DMS 273 treated with DMSO at 0.1 percent for 48 hours (cell line): ENCODE data around the gene KDM2A.

Source experiments
- DNase-seq: peaks from one replicate; lab custom pipeline; 2025; lab: John Stamatoyannopoulos, UW

KDM2A gene

DNA sequence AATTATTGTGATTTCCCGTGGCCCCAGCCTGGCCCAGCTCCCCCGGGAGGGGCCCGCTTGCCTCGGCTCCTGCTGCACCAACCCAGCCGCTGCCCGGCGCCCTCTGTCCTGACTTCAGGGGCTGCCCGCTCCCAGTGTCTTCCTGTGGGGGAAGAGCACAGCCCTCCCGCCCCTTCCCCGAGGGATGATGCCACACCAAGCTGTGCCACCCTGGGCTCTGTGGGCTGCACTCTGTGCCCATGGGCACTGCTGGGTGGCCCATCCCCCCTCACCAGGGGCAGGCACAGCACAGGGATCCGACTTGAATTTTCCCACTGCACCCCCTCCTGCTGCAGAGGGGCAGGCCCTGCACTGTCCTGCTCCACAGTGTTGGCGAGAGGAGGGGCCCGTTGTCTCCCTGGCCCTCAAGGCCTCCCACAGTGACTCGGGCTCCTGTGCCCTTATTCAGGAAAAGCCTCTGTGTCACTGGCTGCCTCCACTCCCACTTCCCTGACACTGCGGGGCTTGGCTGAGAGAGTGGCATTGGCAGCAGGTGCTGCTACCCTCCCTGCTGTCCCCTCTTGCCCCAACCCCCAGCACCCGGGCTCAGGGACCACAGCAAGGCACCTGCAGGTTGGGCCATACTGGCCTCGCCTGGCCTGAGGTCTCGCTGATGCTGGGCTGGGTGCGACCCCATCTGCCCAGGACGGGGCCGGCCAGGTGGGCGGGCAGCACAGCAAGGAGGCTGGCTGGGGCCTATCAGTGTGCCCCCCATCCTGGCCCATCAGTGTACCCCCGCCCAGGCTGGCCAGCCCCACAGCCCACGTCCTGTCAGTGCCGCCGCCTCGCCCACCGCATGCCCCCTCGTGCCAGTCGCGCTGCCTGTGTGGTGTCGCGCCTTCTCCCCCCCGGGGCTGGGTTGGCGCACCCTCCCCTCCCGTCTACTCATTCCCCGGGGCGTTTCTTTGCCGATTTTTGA is 166.8 kb downstream of the KDM2A start:
- no peak for DNase-seq

DNA sequence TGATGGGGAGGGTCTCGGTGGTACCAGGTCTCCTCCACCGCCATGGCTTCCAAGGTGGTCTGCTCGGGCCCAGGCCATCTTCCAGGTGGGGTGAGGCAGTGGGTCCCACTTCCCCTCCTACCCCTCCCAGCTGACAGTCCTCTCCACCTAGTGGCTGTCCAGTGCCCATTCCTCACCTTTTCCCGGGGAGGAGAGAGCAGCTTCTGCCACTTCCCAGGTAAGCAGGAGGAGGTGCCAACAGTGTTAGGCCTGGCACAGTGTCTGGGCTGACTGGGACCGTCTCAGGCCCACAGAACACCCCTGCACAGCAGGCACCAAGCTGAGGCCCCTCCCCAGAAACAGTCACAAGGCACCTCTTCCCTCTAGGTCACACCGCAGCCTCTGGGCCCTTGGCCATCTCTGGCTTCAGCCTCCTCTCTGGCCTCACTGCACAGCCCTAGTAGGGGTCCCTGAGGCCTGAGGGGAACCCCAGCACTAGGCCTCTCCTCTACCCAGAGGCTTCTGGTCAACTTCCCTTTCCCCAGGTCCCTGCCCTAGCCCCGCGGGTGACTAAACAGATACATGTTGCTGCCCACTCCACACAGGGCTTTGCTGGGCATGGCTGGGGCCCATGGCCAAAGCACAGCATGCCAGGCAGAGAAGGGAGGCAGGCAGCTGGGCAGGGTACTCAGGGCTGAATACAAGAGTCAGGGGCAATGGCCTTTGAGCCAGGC is 167.7 kb downstream of the KDM2A start:
- no peak for DNase-seq

DNA sequence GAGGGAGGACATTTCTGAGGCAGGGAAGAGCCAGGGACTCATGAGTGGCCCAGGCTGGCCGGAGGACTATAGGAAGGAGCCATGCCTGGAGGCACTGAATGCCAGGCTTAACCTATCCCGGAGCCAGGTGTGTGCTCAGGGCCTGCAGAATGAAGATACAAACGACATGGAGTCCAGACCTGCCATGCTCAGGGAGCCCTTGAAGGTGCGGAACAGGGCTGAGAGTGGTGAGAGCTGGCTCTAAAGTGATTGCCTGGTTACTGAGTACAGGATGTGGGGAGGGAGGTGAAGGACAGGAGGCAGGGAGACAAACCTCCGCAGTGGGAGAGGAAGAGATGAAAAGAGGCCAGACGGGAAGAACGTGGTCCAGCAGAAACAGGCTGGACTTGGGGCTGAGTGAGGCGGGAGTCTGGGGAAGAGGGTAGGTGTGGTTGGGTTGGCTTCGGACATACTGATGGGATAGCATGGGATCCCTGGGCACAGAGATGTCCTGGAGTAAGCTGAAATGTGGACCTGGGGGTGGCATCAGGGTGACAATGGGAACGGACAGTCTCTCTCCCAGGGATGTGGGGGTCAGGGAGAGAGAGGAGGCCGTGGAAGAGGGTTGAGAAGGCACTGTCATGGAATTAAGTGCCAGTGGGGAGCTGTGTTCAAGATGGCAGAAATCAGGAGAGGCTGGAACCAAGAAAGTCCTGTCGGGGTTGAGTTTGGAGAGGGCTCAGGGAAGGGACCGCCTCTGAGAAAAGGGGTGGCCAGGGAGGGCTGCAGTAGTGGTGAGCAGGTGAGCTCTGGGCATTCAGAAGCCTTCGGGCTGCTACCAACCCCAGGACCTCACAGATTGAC is 168.5 kb downstream of the KDM2A start:
- no peak for DNase-seq

DNA sequence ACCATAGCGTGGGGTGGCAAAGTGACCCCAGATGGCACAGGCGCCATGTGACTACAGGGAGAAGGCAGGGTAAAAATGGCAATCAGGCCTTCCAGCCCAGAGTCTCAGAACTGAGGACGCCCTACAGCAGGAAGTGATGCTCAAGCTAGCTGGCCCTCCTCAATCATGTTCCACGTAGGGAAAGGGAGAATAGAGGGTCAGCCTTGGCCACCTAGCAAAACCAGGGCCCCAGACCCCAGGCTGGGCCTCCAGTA is 169.1 kb downstream of the KDM2A start:
- no peak for DNase-seq

DNA sequence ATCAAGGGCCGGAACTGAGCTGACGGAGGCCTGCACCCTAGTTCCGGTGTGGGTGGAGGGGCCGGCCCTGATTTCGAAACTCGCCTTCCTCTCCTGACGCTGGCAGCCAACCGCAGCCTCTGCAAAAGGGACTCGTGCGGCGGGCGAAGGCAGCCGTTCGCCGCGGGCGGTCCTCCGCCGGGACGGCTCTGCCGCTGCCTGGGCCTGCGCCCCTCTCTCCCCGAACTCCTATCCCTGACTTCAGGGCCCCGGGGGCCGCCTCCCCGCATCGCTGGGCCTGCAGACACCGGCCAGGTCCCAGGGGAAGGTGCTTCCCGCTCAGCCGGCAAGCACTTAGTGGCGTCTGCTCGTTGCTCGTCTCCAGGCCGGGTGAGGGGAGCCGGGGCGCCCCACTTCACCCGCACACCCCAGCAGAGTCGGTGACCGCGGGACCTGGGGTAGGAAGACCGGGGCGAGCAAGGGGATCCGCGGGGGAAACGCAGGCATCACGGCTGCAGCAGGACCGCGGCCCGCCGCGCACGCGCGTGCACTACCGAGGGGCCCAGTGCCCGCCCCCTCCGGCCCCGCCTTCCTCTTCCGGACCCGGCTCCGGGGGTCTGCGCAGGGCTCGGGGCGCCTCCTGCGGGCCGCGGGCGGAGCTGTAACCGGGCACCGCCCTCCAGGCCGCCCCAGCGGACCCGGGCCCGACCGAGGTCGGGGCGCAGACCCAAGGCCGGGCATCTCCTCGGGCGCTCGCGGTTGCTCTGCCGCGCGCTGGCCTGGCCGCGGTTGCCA is 169.6 kb downstream of the KDM2A start:
- peak; percentile 31 for DNase-seq

DNA sequence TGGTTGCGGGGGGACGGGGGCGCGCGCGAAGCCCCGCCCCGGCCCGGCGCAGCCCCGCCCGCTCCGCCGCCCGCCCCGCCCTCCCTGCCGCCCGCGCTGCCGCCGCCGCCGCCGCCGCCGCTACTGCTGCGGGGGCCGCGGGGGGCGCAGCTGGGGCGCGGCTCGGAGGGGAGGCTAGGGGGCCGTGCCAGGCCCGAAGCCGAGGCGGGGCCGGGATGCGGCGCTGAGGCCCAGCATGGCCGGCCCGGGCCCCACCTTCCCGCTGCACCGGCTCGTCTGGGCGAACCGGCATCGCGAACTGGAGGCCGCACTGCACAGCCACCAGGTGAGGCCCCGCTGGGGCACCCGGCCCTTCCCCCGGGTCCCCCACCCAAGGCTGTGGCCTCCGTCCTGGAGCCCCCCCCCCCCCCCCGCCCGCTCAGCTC is 170.2 kb downstream of the KDM2A start, which contains the start of gene ANKRD13D:
Gene ANKRD13D, plus strand, starts transcription at position 78 of the 425 bp plus-strand sequence. Its CDS starts 158 bp downstream, at position 236.
- DNase-seq: no peak

DNA sequence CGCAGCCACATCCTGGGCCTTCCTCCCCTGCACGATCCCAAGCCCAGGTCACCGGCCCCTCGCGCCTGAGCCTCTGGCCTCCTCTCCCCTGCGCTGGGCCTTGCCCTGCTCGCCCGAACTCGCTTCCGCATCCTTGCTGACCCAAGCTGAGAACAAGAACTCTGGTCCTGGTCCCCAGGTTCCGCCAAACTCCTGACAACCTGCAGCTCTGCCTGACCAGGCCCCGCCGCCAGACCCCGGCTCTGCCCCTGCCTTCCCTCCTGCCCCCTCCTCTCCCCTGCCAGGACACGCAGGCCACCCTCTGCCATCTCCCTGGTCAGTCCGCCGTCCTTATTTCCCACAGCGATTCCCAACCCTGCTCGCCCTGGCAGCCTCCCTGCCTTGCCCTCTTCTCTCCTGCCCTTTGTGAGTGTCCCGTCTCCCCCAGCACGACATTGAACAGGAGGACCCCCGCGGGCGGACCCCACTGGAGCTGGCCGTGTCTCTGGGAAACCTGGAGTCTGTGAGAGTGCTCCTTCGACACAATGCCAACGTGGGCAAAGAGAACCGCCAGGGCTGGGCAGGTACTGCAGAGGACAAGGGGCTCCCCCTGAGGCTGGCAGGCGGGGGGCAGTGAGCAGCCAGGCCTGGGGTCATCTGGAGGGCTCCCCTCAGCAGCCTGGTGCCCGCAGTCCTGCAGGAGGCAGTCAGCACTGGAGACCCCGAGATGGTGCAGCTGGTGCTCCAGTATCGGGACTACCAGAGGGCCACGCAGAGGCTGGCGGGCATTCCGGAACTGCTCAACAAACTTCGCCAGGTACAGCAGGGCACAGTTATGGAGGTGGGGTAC is 170.8 kb downstream of the KDM2A start:
- no peak for DNase-seq

DNA sequence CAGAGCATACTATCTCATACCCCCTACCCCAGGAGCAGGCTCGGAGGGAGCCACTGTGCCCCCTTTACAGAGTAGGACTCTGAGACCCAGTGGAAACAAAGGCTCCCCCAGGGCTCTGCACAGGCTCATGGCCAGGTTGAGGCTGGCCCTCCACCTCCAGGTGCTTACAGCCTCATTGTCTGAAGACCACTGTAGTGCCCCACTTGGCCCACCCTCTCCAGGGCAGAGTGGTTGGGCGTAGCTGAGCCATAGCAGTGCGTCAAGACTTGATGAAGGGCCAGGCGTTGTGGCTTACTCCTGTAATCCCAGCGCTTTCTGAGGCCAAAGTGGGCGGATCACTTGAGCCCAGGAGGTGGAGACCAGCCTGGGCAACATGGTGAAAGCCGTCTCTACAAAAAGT is 171.7 kb downstream of the KDM2A start:
- no peak for DNase-seq

DNA sequence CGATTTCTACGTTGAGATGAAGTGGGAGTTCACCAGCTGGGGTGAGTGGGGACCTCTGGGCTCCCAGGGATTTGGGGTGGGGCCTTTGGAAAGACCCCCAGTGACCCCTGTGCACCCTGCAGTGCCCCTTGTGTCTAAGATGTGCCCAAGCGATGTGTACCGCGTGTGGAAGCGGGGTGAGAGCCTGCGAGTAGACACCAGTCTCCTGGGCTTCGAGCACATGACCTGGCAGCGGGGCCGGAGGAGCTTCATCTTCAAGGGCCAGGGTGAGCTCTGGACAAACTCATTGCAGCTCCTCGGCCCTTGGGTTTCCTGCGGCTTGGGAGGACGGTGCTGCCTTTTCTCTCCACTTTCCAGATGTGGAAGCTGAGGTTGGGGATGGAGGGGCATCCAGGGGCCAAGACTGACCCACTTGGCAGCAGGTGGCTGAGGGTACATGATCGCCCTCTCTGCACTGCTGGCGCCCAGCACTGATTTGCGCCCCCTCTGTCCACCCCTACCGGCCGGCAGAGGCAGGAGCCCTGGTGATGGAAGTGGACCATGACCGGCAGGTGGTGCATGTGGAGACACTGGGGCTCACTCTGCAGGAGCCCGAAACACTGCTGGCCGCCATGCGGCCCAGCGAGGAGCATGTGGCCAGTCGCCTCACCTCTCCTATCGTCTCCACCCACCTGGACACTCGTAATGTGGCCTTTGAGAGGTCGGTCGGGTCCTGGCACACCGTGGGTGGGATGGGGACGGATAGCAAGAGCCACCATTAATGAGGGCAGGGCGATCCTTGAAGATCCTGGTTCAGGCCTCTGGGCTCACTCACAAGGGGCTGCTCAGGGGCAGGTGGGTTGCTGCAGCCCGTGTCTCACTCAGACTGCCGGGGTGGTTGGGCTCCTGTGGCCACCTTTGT is 172.7 kb downstream of the KDM2A start:
- no peak for DNase-seq

DNA sequence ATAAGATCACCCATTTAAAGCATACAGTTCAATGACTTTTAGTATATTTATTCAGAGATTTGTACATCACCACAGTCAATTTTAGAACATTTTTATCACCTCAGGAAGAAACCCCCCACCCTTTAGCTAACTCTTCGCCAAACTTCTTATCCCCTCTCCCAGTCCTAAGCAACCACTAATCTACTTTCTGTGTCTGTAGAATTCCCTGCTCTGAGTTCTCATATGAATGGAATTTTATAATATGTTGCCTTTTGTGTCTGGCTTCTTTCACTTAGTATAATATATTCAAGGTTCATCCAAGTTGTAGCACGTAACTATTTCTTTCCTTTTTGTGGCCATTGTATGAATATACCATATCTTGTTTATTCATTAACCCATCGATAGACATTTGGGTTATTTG is 173.6 kb downstream of the KDM2A start:
- no peak for DNase-seq

DNA sequence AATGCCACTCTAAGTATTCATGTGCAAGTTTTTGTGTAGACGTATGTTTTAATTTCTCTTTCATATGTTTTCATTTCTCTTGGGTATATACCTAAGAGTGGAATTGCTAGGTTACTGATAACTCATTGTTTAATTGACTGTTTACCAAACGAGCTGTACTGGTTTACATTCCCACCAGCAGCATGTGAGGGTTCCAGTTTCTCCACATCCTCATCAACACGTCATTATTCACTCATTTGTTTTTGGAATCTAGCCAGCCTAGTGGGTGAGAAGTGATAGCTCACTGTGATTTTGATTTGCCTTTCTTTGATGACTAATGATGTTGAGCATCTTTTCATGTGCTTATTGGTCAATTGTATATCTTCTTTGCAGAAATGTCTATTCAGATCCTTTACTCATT is 174.0 kb downstream of the KDM2A start:
- DNase-seq: no peak

DNA sequence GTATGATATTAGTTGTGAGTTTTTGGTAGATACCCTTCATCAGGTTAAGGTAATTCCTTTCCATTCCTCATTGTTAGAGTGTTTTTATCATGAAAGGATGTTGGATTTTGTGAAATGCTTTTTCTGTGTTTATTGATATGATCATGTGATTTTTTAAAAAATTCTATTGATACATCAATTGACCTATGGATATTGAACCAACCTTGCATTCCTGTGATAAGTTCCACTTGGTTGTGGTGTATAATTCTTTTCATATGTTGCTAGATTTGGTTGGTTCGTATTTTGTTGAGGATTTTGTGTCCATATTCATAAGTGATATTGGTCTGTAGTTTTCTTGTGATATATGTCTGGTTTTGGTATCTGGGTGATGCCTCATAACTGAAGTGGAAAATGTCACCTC is 176.8 kb downstream of the KDM2A start:
- DNase-seq: no peak

DNA sequence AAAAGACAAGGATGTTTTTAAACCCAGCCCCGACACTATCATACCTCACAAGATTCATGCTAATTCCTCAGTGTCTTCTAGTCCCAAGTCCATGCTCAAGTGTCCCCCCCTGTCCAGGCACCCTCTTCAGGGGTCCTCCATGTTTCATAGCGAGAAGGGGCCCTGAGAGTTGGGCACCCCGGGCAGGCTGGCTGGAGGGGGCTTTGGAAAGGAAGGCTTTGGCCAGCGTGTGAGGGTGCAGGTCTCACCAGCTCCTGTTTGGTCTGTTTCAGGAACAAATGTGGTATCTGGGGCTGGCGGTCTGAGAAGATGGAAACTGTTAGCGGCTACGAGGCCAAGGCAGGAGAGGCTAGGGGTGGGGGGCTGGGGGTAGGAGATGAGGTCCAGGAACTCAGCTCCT is 179.7 kb downstream of the KDM2A start:
- DNase-seq: no peak

DNA sequence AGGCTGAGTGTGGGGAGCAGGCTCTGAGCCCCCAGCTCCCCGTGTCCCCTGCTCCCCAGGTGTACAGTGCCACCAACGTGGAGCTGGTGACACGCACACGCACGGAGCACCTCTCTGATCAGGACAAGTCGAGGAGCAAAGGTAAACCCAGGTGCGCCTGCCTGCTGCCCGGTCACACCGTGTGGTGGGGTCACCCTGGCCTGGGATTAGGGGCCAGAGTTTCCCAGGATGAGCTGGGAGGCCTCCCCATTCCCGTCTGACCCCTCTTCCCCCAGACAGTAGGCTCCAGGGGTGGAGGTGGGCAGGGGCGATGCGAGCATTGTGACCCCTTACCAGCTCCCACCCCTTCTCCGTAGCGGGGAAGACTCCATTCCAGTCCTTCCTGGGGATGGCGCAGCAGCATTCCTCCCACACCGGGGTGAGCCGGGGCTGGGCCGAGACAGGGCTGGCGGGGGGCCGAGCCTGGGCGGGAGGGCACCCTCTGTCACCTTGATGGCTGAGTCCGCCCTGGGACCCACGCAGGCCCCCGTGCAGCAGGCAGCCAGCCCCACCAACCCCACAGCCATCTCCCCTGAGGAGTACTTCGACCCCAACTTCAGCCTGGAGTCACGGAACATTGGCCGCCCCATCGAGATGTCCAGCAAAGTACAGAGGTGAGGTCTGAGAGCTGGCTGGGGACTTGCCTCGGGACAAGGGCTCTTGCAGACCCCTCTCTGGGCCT is 180.6 kb downstream of the KDM2A start:
- DNase-seq: no peak

DNA sequence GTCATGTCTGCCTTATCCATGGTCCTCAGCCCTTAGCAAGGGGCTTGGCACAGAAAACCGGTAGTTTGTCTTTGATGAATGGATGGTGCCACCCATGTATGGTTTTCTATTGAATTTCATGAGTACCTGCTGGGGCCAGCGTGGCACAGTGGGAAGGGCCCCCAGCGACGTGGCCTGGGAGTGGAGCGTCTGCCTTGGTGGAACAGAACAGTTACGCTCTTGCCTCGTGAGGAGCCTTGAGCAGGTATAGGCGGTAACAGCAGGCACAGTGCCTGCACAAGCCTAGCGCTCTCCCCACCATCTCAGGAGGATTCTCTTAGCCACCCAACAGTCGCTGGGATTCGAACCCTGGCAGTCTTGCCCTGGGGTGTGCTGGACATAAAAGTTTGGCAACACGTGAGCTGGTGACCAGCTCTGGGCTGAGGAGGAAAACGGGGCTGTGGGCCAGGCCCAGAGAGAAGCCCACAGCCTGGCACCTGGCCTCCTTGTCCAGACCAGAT is 181.2 kb downstream of the KDM2A start:
- DNase-seq: no peak

DNA sequence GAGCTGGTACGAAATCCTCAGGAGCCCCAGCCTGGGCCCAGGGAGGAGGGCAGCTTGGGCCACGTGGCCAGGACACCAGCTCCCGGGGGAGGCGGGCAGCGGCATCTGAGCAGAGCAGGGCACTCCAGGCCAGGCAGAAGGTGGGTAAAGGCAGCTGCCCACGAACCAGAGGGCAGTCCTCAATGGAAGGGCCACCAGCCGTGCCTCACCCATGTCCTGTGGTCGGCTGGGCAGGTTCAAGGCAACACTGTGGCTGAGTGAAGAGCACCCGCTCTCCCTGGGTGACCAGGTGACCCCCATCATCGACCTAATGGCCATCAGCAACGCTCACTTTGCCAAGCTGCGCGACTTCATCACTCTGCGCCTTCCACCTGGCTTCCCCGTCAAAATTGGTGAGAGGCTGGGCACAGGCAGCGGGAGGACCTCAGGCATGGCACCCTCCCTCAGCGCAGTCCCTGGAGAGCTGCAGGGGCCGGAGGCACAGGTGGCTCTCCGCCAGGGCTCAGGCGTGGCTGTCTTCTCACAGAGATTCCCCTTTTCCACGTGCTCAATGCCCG is 181.8 kb downstream of the KDM2A start:
- DNase-seq: no peak

DNA sequence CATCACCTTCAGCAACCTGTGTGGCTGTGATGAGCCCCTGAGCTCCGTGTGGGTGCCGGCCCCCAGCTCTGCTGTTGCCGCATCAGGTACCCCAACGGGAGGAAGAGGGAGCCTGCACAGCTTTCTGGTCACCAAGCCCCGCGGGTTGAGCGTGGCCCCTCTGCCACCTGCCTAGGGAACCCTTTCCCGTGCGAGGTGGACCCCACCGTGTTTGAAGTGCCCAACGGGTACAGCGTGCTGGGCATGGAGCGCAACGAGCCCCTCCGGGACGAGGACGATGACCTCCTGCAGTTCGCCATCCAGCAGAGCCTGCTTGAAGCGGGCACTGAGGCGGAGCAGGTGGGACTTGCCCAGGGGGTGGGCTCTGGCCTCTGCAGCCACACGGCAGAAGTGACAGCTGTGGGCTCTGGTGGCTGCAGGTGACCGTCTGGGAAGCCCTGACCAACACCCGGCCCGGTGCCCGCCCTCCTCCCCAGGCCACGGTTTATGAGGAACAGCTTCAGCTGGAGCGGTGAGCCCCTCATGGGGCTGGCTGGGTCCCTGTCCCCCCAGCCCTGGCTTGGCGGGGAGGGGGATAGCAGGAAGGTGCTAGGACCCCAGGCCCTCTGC is 182.4 kb downstream of the KDM2A start:
- no peak for DNase-seq

DNA sequence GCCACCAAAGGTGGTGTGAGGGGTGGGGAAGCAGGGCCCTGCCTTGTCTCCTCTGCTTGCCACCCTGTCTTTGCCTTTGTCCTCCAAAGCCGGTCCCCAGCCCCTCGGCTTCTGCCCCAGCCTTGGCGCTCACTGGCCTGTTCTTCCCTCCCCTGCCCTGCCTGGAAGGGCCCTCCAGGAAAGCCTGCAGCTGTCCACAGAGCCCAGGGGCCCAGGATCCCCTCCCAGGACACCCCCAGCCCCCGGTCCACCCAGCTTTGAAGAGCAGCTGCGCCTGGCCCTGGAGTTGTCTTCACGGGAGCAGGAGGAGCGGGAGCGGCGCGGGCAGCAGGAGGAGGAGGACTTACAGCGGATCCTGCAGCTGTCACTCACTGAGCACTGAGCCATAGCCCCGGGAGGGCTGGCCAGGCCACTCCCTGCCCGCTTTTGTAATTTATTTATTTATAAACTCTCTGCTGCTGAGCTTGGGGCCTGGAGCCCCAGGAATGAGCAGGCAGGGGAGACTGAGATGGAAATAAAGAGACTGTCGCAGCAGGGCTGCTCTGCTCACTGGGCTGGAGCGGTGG is 183.0 kb downstream of the KDM2A start:
- DNase-seq: peak; percentile 6
